Sigmoid colon (tissue), 7 donors: ENCODE data around the gene MAGI2. TPM values are rescaled to one million over a fixed set of nuclear protein-coding genes. Genes with fewer than 3 reads are reported as not detected.

ENCODE experiments used
- DNase-seq: peaks from one replicate; pipeline ENCODE4 v3.0.0-alpha.2; 2019
- H3K27ac ChIP-seq, 4 donors: fragments of 200-600 bp; sonication (generic); one replicate each; pipeline ENCODE4 v1.5.1; 2016 to 2019; ENCODE audit warnings: mild to moderate bottlenecking in 1 of 4
- H3K27me3 ChIP-seq, 3 donors: fragments of 200-600 bp; sonication (generic); one replicate each; pipeline ENCODE4 v1.5.1; 2019; ENCODE audit warnings: mild to moderate bottlenecking in 1 of 3
- H3K36me3 ChIP-seq, 4 donors: fragments of 200-600 bp; sonication (generic); one replicate each; pipeline ENCODE4 v1.5.1; 2016 to 2019
- H3K4me1 ChIP-seq, 4 donors: fragments of 200-600 bp; sonication (generic); one replicate each; pipeline ENCODE4 v1.5.1; 2017 to 2019
- H3K4me3 ChIP-seq, 4 donors: fragments of 200-600 bp; sonication (generic); one replicate each; pipeline ENCODE4 v1.5.1; 2017 to 2019; ENCODE audit warnings: mild to moderate bottlenecking in 2 of 4, moderate library complexity in 1 of 4
- H3K9me3 ChIP-seq, 4 donors: fragments of 200-600 bp in 3 of 4; sonication (generic) in 3 of 4; one replicate each; pipeline versions ENCODE4 v1.5.1 to v1.6.1; 2013 to 2019
- EP300 ChIP-seq, 4 donors: sonication (generic); formaldehyde crosslinking; IDR thresholded peaks; one replicate each; pipeline ENCODE4 v1.6.1; 2017; ENCODE audit warnings: antibody characterized with exemption in 4 of 4
- POLR2A ChIP-seq, 2 donors: fragments of 450-650 bp; IDR thresholded peaks; one replicate each; pipeline ENCODE4 v1.6.1; 2016; ENCODE audit warnings: antibody characterized with exemption in 2 of 2, mild to moderate bottlenecking in 2 of 2, moderate library complexity in 2 of 2
- POLR2AphosphoS5 ChIP-seq, 4 donors: sonication (generic); formaldehyde crosslinking; IDR thresholded peaks; one replicate each; pipeline ENCODE4 v1.6.1; 2017; ENCODE audit warnings: antibody characterized with exemption in 4 of 4
- WGBS, 2 donors: extraction: QIAGEN DNeasy Blood & Tissue Kit; methylation state at CpG; one replicate each; pipeline ENCODE4 v1.1.7; 2013; 5-methylcytosine and 5-hydroxymethylcytosine counted together
- intact Hi-C: fragments of 100-400 bp; cut with DNase I; formaldehyde crosslinking; loops from one replicate; pipeline ENCODE4 v1.15.1; 2023
- polyA plus RNA-seq, 3 donors: library from polyadenylated mRNA; stranded (reverse); fragments of 200-250 nt; gene quantifications; one replicate each; pipeline ENCODE4 v1.2.3, GENCODE V29; 2013
- total RNA-seq, 4 donors: library from RNA; depleted of rRNA; stranded (reverse); fragments of >200 nt; gene quantifications; one replicate each; pipeline ENCODE4 v1.1.0, GENCODE V29; 2016
- TF ChIP-seq, protein P1 (sequence below), 4 experiments: fragments of 450-650 bp in 3 of 4; fragments of 200-600 bp in 1 of 4; IDR thresholded peaks; one replicate each; pipeline ENCODE4 v1.5.1; 2016 to 2019; ENCODE audit warnings: antibody characterized with exemption in 4 of 4, mild to moderate bottlenecking in 3 of 4, moderate library complexity in 2 of 4
- donor health status: healthy with polysubstance abuse.
- donor health status: Bipolar disorder and iron deficiency.
- donor health status: healthy.

The MAGI2 gene
- total and polyA plus RNA-seq, 7 donors = 0.69 to 26.9 (median 14.7) TPM

GRCh38 chr7:79137942-79138341, 315.5 kb downstream of the MAGI2 start:
- Histone ChIP-seq H3K27me3 (no peaks in the 10 kb centered on the region), H3K9me3 (no peaks in the 10 kb centered on the region), H3K27ac (no peak overlapping the region), H3K36me3 (no peaks in the 10 kb centered on the region), H3K4me3 (no peak overlapping the region), H3K4me1 (no peaks in the 10 kb centered on the region)
- no peak for DNase-seq
- intact Hi-C loops = no loop called here
- WGBS, 2 donors = 89 to 92% methylated on average over 3 of the region's 3 CpGs
- TF ChIP-seq POLR2A (IDR thresholded peaks at IDR 0.05) = no peak
- TF ChIP-seq POLR2AphosphoS5 (IDR thresholded peaks at IDR 0.05) = no peak
- no peak for TF ChIP-seq EP300 (IDR thresholded peaks at IDR 0.05)
- TF ChIP-seq, protein P1, sequence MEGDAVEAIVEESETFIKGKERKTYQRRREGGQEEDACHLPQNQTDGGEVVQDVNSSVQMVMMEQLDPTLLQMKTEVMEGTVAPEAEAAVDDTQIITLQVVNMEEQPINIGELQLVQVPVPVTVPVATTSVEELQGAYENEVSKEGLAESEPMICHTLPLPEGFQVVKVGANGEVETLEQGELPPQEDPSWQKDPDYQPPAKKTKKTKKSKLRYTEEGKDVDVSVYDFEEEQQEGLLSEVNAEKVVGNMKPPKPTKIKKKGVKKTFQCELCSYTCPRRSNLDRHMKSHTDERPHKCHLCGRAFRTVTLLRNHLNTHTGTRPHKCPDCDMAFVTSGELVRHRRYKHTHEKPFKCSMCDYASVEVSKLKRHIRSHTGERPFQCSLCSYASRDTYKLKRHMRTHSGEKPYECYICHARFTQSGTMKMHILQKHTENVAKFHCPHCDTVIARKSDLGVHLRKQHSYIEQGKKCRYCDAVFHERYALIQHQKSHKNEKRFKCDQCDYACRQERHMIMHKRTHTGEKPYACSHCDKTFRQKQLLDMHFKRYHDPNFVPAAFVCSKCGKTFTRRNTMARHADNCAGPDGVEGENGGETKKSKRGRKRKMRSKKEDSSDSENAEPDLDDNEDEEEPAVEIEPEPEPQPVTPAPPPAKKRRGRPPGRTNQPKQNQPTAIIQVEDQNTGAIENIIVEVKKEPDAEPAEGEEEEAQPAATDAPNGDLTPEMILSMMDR (IDR thresholded peaks at IDR 0.05) = no peak

DNA sequence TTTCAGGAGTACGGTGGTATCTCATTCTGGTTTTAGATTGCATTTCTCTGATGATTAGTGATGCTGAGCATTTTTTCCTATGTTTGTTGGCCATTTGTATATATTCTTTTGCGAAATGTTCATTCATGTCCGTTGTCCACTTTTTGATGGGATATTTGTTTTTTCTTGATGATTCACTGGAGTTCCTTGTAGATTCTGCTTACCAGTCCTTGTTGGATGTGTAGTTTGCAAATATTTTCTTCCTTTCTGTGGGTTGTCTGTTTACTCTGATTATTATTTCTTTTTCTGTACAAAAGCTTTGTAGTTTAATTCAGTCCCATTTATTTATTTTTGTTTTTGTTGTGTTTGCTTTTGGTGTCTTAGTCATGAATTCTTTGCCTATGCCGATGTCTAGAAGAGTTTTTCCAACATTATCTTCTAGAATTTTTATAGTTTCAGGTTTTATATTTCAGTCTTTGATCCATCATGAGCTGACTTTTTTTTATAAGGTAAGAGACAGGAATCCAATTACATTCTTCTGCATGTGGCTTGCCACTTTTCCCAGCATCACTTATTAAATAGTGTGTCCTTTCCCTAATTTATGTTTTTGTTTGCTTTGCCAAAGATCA, 320.5 kb downstream of the MAGI2 start:
- Histone ChIP-seq H3K4me3 (no peak overlapping the region), H3K36me3 (no peaks in the 10 kb centered on the region), H3K27me3 (no peaks in the 10 kb centered on the region), H3K4me1 (no peaks in the 10 kb centered on the region), H3K9me3 (no peaks in the 10 kb centered on the region), H3K27ac (no peak overlapping the region)
- TF ChIP-seq POLR2AphosphoS5 (IDR thresholded peaks at IDR 0.05) (no peak), POLR2A (IDR thresholded peaks at IDR 0.05) (no peak), EP300 (IDR thresholded peaks at IDR 0.05) (no peak)
- TF ChIP-seq, protein P1 (IDR thresholded peaks at IDR 0.05) = no peak
- intact Hi-C loops = no loop called here
- no peak for DNase-seq
- 85 to 89% methylated on average over 4 of the region's 4 CpGs for WGBS, 2 donors

DNA sequence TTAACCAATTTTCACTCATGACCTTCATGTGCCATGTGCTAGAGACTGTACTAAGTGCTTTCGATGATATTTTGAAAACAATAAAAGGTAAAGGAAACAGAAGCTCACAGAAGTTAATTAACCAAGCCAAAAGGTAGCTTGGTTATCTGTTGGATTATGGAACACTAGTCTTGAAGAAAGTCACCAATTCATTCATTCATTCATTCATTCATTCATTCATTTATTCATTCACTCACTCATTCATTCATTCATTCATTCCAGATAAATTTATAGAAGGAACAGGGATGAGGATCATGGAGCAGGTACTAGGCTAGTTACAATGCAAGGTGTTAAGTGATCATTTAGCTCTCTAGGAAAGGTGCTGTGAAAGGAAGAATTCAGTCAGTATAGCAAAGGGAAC, 322.8 kb downstream of the MAGI2 start:
- intact Hi-C loops = no loop called here
- WGBS, 2 donors = 84 to 95% methylated on average over 1 of the region's 1 CpG
- Histone ChIP-seq H3K4me3 (no peak overlapping the region), H3K27ac (no peak overlapping the region), H3K4me1 (no peaks in the 10 kb centered on the region), H3K27me3 (no peaks in the 10 kb centered on the region), H3K36me3 (no peaks in the 10 kb centered on the region), H3K9me3 (no peaks in the 10 kb centered on the region)
- TF ChIP-seq POLR2A (IDR thresholded peaks at IDR 0.05) (no peak), POLR2AphosphoS5 (IDR thresholded peaks at IDR 0.05) (no peak), EP300 (IDR thresholded peaks at IDR 0.05) (no peak)
- TF ChIP-seq, protein P1 (IDR thresholded peaks at IDR 0.05) = no peak
- no peak for DNase-seq

- H3K27me3 ChIP-seq = no peaks in the 10 kb centered on the region
- intact Hi-C loops = no loop called here
- DNase-seq = no peak
- H3K4me3 ChIP-seq = no peak overlapping the region
- WGBS, 2 donors = 92 to 95% methylated on average over 2 of the region's 2 CpGs
- H3K9me3 ChIP-seq = no peaks in the 10 kb centered on the region
- TF ChIP-seq POLR2AphosphoS5 (IDR thresholded peaks at IDR 0.05) (no peak), POLR2A (IDR thresholded peaks at IDR 0.05) (no peak), EP300 (IDR thresholded peaks at IDR 0.05) (no peak)
- TF ChIP-seq, protein P1 (IDR thresholded peaks at IDR 0.05) = no peak
- H3K36me3 ChIP-seq = no peaks in the 10 kb centered on the region
- H3K27ac ChIP-seq = no peak overlapping the region
- peaks cover 0 to 8% (median 0%) of the 10 kb centered on the region in 4 donors for H3K4me1 ChIP-seq
These were observed 329.1 kb downstream of the MAGI2 start for GRCh38 chr7:79124331-79124730.

GRCh38 chr7:79118143-79118542, 335.3 kb downstream of the MAGI2 start:
- 28 to 38% methylated on average over 1 of the region's 1 CpG for WGBS, 2 donors
- peaks cover 0 to 8% (median 0%) of the 10 kb centered on the region in 4 donors for H3K4me1 ChIP-seq
- H3K36me3 ChIP-seq = no peaks in the 10 kb centered on the region
- intact Hi-C loops = no loop called here
- no peak for TF ChIP-seq POLR2A (IDR thresholded peaks at IDR 0.05)
- TF ChIP-seq, protein P1 (IDR thresholded peaks at IDR 0.05) = no peak
- no peak for TF ChIP-seq POLR2AphosphoS5 (IDR thresholded peaks at IDR 0.05)
- no peak for TF ChIP-seq EP300 (IDR thresholded peaks at IDR 0.05)
- H3K27ac ChIP-seq = no peak overlapping the region
- DNase-seq = no peak
- H3K27me3 ChIP-seq = no peaks in the 10 kb centered on the region
- H3K9me3 ChIP-seq = no peaks in the 10 kb centered on the region
- no peak overlapping the region for H3K4me3 ChIP-seq
